Measurements from ENCODE around the gene IMMT.
"Not testable (repeated sequence)": the region's sequence is repeated elsewhere in the genome, so short reads cannot be mapped to it uniquely, and the experiment has no call there.

Gene IMMT

GRCh38 chr2:86195055-86195807, at the start of gene IMMT:
Gene IMMT (minus strand): TSS chr2:86195462. CDS start chr2:86195382, 80 bp downstream.
- DNase-seq (ENCODE audit: low spot score), result peak; percentile 97

GRCh38 chr2:86244781-86245180, 49.5 kb upstream of the IMMT start:
- not testable (repeated sequence) for DNase-seq (ENCODE audit: low spot score)

- DNase-seq (ENCODE audit: low spot score), result no peak
Measured at GRCh38 chr2:86243950-86244733, 48.9 kb upstream of the IMMT start.

- DNase-seq (ENCODE audit: low spot score), result no peak
Measured at GRCh38 chr2:86243272-86243671, 48.0 kb upstream of the IMMT start.

GRCh38 chr2:86241611-86242010, 46.3 kb upstream of the IMMT start:
- DNase-seq (ENCODE audit: low spot score), result no peak

GRCh38 chr2:86240251-86240650, 45.0 kb upstream of the IMMT start:
- no peak for DNase-seq (ENCODE audit: low spot score)

- no peak for DNase-seq (ENCODE audit: low spot score)
Measured at GRCh38 chr2:86239745-86240144, 44.5 kb upstream of the IMMT start.

- no peak for DNase-seq (ENCODE audit: low spot score)
Measured at GRCh38 chr2:86239326-86239725, 44.1 kb upstream of the IMMT start.

GRCh38 chr2:86238354-86238753, 43.1 kb upstream of the IMMT start:
- no peak for DNase-seq (ENCODE audit: low spot score)

- DNase-seq (ENCODE audit: low spot score), result no peak
Measured at GRCh38 chr2:86237172-86237571, 41.9 kb upstream of the IMMT start.

GRCh38 chr2:86235196-86235980, 40.1 kb upstream of the IMMT start:
- no peak for DNase-seq (ENCODE audit: low spot score)

GRCh38 chr2:86234563-86235131, 39.4 kb upstream of the IMMT start:
- DNase-seq (ENCODE audit: low spot score), result no peak

- no peak for DNase-seq (ENCODE audit: low spot score)
Measured at GRCh38 chr2:86233436-86233835, 38.2 kb upstream of the IMMT start.

GRCh38 chr2:86232910-86233309, 37.6 kb upstream of the IMMT start:
- no peak for DNase-seq (ENCODE audit: low spot score)

GRCh38 chr2:86232373-86232784, 37.1 kb upstream of the IMMT start:
- DNase-seq (ENCODE audit: low spot score), result no peak

GRCh38 chr2:86231680-86232372, 36.6 kb upstream of the IMMT start:
- no peak for DNase-seq (ENCODE audit: low spot score)

- no peak for DNase-seq (ENCODE audit: low spot score)
Measured at GRCh38 chr2:86230961-86231360, 35.7 kb upstream of the IMMT start.

- no peak for DNase-seq (ENCODE audit: low spot score)
Measured at GRCh38 chr2:86229221-86229620, 34.0 kb upstream of the IMMT start.

- not testable (repeated sequence) for DNase-seq (ENCODE audit: low spot score)
Measured at GRCh38 chr2:86228574-86228973, 33.3 kb upstream of the IMMT start.

- DNase-seq (ENCODE audit: low spot score), result no peak
Measured at GRCh38 chr2:86227685-86228084, 32.4 kb upstream of the IMMT start.
